Activated CD4-positive, alpha-beta T cell treated with anti-CD3 and anti-CD28 coated beads, Interleukin-2, amount 50 U/mL, for 4 hours (primary cell): ENCODE data around the gene TOMM70.
A peak's percentile ranks its signal among the peaks of the same experiment; 100 is the strongest.
"Not testable (repeated sequence)": the region's sequence is repeated elsewhere in the genome, so short reads cannot be mapped to it uniquely, and the experiment has no call there.

Experiments used
- DNase-seq, 2 experiments: peaks; one replicate each; pipeline ENCODE4 v3.0.0-alpha.2; 2020

TOMM70 gene

DNA sequence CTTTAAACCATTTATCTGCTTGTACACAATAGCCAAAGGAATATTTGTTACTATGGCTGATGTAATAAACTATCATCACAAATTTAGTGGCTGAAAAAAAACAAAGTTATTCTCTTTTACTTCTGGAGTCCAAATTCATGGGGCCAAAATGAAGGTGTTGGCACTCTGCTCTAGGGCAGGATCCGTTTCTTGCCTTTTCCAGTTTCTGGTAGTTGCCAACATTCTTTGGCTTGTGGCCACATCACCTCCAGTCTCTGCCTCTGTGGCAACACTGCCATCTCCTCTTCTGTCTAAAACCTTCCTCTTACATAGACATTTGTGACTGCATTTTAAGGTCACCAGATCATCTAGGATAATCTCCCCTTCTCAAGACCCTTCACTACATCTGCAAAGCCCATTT lies 39.0 kb downstream of the TOMM70 start:
- no peak for DNase-seq

DNA sequence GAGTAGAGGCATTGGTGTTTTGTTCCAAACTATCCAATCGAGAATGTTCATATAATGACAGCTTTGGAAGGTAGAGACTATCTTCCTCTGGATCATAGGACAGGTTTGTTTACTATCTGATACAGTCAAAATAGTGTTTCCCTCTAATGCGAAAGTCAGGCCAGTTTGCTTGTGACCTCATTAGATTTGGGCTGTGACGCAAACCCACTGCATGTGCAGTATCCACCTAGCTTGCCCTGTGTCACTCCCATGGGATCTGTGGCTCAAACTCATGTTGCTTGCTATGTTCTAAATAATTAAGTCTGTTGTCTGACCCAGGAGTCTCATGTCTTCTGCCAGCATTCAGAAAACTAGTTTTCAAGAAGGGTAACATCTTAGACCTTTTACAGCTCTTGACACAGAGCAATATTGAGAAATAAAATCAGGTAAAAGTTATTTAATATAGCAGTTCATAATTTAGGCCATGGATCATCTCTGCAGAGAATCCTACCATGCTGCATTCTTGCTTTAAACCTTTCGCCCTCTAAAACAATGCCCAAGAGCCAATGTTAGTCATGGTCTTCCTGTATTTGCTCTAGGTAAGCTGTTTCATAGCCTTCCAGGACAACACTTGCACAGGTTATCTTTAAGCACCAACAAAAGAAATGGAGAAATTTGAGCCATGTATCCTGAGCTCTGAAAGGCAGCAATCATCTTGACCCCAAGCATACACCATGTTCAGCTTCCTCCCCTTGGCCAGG lies 40.0 kb downstream of the TOMM70 start:
- DNase-seq = no peak

DNA sequence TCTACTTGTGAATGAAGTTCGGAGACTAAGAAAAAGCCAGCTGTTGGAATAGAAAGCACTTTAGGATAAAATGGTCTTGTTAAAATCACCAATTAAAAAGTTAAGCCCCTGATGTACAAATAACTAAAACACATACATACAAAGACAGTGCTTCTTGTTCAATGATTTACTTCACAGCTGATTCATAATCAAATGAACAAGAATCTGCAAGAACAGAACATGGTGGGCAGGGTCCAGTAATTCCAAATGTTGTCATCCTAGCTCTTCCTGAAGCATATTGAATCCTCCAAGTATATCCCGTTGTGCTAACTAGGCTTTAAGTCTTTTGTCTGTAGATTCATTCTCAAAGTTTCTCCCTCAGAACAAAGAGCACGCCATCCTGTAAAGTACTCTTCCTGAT lies 41.9 kb downstream of the TOMM70 start:
- no peak for DNase-seq

DNA sequence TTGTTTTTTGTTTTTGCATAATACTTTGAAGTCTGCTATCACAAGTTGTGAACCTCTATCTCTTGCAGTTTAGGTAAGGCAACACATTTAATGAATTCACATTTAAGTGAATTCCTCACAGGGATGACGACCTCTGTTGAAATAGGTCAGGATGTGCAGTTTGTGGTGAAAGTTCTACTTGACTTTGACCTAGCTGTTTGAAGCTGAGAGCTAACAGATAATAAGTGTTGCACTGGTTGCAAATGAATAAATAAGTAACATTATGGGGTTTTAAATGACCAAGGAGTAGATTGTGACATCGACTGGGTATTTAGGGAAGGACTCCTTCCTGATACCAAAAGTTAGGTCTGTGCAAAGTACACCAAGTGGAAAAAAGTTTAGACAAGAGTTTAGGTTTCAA lies 42.5 kb downstream of the TOMM70 start:
- DNase-seq = no peak

DNA sequence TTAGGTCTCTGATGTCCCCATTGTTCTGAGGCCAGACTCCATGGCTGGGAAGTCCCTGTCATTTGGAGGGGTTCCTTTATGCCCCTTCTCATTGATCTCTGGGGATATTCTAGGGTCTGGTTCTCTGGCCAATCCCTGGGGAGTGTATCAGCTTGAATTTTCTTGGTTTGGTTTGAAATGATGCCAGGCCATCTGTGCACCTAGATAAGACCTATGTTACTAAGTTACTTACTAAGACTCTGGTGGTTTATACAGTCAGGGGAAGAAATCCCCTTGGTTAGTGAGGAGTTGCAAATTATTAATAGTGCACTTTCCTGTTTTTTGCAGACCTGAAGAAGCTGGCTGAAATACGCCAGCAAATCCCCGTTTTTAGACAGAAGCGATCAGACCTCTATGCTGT lies 46.0 kb downstream of the TOMM70 start:
- DNase-seq = no peak

DNA sequence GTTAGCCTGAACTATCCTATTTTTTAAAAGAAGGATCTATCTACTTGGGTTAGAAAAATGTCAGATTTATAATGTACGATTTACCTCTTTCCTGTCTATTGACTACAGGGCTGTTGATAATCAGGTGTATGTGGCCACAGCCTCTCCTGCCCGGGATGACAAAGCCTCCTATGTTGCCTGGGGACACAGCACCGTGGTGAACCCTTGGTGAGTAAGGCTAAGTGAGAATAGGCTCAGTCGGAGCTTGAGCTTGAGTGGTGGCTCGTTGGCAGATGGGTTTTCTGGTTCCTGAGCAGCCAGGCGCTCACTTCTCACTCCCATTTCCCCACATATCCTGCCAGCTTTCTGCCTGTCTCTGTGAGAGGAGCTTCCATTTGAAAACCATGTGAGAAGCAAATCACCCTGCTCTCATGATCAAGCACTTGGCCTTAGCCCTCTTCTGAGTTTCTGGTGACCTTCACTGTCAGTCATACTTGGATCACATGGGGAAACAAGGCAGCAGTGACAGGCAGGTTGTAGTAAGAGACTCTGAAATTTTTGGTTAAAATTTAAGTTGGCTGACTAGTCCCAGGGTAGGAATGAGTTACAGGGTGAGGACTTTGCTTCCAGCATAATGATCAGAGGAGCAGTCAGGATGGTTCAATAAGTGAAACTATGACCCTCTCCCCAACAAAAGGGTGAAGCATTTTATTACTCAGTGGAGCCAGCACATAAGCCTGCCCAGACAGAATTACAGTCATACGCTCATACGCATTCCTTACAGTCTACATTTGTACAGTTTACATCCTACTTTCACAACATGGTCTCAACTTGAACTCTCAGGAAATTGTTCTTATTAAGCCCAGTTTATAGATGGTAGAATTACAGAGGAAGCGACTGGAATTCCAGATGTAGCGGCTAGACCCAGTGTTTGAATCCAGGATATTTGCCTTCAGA lies 48.3 kb downstream of the TOMM70 start:
- DNase-seq = no peak

DNA sequence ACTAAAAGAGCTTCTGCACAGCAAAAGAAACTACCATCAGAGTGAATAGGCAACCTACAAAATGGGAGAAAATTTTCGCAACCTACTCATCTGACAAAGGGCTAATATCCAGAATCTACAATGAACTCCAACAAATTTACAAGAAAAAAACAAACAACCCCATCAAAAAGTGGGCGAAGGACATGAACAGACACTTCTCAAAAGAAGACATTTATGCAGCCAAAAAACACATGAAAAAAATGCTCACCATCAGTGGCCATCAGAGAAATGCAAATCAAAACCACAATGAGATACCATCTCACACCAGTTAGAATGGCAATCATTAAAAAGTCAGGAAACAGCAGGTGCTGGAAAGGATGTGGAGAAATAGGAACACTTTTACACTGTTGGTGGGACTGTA lies 49.1 kb downstream of the TOMM70 start:
- not testable (repeated sequence) for DNase-seq

DNA sequence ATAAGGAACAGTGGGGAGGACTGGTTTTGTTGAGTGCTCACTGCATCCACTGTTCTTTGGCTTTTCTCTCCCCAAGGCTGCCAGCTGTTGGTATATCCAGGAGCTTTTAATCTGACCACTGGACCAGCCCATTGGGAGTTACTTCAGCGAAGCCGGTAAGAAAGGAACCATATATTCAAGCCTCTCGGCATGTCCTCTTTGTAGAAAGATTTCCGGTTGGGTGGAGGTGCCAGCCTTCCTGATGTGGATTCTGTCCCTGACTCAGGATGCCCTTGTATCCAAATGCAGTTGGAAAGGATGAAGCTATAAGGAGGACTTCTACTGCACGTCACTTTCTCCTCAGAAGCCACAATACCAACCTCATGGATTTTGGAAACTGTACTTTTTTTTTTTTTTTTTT lies 52.2 kb downstream of the TOMM70 start:
- no peak for DNase-seq

DNA sequence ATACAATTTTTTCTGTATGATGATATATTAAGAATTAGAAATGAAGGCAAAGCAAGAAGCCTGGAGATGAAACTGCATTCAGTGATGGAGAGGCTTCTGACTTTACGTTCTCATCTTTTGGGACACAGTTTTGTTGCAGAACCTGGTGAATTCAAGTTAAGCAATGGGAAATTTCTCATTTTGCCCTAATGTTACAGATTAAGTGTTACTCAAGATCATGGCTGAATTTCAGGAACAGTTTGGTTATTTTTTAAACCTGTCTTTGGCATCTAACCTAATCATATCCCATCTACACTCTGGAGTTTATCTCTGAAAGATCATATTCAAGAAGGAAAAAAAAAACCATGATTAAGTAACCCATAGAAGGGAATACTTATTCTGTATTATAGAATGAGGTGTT lies 60.4 kb downstream of the TOMM70 start:
- no peak for DNase-seq

DNA sequence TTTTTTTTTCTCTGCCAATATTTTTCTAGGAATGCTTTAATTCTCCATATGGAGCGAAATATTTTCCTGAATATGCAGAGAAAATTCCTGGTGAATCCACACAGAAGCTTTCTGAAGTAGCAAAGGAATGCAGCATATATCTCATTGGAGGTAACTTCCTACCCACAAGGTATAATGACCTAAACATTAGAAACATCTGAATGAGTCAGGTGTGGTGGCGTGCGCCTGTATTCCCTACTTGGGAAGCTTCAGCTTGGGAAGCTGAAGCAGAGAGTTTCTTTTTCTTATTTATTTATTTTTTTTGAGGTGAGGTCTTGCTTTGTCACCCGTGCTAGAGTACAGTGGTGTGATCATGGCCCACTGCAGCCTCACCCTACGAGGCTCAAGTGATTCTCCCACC lies 61.1 kb downstream of the TOMM70 start:
- no peak for DNase-seq

DNA sequence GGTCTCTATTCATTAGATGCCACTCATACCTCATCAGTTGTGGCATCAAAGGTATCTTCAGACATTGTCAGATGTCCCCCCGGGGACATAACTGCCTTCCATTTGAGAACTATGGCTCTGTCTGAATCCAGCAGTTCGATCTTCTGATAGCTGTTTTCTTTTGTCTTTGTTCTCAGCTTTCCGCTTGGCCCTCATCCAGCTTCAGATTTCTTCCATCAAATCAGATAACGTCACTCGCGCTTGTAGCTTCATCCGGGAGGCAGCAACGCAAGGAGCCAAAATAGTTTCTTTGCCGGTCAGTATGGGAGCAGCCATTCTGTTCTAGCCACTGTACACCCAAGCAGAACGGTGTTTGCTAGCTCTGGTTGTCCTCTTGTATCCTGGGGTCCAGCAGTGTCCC lies 62.0 kb downstream of the TOMM70 start:
- DNase-seq = no peak

DNA sequence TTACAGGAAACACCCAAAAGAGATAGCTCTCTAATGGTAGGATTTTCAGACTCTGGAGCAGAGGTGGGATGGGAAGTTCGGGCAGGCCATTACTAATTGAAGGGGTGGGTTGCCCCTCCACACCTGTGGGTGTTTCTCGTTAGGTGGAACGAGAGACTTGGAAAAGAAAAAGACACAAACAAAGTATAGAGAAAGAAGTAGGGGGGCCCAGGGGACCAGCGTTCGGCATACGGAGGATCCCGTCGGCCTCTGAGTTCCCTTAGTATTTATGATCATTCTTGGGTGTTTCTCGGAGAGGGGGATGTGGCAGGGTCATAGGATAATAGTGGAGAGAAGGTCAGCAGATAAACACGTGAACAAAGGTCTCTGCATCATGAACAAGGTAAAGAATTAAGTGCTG lies 64.7 kb downstream of the TOMM70 start:
- not testable (repeated sequence) for DNase-seq

DNA sequence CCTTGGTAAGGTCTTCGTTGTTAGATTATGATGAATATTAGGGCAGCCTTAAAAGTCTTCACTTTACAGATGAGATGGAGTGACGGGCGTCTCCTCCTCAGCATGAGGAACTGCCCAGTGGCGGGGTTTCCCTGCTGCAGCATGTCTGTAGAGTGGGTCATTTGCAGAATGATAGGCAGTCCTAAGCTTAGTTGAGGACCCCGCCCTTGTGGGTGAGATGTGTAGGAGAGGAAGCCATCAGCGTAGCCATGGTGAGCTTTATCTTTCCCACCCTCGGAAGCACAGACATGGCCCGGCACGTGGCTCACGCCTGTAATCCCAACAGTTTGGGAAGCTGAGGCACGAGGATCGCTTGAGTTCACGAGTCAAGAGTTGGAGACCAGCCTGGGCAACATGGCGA lies 65.5 kb downstream of the TOMM70 start:
- DNase-seq = no peak

DNA sequence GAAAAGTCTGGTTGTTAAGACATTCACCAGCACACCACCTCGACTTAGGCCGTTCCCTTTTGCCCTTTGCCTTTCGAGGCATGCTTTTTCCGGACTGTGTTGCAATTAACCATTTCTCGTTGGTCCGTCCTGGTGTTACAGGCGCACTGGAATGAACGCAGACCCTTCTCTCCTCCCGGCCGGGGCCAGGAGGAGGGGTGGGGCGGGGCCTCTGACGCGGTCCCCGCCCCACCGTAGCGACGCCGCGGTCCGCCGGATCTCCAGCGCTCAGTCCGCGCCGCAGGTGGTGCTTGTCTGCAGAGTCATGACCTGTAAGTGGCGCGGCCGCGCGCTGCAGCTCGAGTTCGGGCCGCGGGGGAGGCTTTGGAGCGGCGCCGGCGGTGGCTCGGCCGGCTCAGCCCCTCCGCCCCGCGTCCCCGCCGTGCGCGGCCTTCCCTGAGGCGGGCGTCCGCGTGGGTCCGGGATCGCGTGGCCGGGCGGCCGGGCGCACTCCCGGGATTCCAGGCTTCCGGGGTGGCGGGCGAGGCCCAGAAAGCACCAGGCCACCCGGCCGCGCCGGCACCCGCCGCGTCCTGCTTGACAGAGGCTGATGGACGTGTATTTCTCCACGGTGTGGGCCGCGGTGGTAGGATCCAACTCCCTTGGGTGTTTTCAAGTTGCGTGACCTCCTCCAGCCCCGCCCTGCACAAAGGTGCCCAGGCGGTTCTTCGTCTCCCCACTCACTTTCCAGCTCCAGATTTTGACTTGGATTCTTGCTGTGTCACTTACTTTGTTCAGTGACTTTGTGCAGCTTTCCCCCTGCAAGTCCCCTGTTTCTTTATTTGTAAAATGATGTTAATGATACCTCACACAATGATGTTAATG lies 66.2 kb downstream of the TOMM70 start, which contains the start of gene NIT2:
Gene NIT2 (plus strand): TSS at position 270 of the 864 bp plus-strand sequence. CDS start 35 bp downstream, at position 305.
- DNase-seq = peak; percentile 68

DNA sequence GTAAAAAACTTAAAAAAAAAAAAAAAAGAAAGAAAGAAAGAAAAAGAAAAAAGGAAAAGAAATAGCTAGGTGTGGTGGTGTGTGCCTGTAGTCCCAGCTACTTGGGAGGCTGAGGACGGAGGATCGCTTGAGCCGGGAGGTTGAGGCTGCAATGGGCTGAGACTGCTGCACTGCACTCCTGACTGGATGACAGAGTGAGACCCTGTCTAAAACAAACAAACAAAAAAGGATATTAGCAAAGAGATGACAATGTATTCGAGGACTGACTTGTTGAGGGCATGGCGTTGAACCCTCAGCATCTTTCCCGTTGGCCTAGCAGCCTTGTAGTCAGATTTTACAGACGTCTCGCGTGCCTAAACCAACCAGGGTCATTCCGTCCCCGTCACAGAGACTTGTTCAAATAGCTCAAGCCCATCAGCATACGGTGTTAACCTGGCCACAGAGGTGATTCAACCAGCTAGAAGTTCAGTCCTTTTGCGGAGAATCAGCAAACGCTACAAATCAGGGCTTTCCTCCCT lies 66.9 kb downstream of the TOMM70 start:
- DNase-seq = peak in 1 of 2 experiments; percentile 4

DNA sequence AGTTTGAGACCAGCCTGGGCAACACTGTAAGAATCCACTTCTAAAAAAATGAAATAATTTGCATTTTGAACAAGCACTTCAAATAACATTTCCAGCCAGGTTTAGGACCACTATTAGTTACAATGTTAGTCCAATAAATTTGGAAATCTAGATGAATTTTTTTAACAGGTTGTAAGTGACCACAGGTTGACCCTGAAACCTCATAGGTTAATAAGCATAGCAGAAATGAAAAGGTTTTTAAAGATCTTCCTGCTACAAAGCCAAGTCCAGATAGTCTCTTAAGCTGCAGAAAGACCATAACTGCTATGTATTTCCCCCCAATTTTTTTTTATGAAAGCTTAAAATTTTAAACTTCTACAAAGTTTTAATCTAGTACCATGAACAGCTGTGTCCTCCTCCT lies 67.8 kb downstream of the TOMM70 start:
- no peak for DNase-seq

DNA sequence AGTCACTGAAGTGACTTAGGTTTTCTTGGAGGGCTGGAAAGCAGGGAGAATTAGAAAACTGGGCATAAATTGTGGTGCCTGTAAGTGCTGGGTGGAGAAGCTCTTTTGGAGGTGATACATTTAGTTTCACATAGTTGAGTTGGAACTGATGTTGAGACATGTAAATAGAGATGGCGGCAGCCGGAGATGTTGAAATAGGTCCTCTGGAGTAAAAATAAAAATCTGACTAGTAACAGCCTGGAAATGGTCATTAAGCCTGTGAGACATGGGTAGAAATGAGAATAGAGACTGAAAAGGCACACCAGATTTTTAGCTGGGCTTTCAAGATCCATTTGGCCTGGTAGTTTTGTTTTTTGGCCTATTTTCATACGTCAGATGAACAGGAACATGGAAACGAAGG lies 69.2 kb downstream of the TOMM70 start:
- no peak for DNase-seq

DNA sequence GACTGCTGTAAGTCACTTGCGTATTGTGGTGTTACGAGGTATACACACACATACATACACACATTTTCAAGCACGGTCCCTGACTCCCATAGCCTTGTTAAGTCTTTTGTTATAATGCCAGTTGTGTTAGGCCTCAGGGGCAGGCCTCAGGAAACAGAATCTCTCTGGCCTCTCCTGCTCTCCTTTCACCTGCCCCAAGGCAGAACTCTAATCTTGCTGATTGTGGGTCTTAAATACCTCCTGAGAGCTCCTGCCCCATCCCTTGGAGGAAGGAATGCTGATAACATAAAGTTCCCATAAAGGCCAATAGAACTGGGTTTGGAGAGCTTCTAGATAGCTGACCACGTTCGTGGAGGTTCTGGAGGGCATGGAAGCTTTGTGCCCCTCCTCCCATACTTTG lies 70.2 kb downstream of the TOMM70 start:
- DNase-seq = no peak

DNA sequence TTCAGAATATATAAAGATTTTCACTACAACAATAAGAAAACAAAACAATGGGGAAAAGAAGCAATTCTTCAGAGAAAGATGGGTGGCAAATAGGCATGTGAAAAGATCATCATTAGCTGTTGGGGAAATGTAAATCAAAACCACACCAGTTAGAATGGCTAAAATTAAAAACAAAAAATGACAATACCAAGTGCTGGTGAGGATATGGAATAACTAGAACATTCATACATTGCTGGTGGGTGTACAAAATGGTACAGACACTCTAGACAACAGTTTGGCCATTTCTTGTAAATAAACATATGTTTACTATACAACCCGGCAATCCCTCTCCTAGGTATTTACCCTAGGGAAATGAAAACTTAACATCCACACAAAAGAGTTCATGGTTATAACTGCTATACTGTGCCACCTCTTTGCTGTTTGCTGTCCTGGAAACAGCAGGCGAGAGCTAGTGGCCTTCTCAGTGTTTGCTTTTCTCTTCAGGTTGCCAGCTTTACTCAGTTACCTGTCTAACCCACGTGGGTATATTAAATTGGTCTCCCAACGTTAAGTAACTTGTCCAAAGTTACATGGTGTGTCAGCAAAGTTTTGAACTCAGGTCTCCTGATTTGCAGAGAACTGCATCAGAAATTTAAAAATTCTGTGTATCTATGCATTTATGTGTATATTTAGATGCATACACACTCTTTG lies 70.9 kb downstream of the TOMM70 start:
- DNase-seq = no peak

DNA sequence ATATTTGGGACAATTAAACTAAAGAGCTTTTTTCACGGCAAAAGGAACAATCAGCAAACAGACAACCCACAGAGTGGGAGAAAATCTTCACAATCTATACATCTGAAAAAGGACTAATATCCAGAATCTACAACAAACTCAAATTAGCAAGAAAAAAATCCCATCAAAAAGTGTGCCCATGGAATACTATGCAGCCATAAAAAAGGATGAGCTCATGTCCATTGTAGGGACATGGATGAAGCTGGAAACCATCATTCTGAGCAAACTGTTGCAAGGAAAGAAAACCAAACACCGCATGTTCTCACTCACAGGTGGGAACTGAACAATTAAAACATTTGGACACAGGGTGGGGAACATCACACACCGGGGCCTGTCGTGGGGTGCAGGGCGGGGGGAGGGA lies 73.5 kb downstream of the TOMM70 start:
- not testable (repeated sequence) for DNase-seq

DNA sequence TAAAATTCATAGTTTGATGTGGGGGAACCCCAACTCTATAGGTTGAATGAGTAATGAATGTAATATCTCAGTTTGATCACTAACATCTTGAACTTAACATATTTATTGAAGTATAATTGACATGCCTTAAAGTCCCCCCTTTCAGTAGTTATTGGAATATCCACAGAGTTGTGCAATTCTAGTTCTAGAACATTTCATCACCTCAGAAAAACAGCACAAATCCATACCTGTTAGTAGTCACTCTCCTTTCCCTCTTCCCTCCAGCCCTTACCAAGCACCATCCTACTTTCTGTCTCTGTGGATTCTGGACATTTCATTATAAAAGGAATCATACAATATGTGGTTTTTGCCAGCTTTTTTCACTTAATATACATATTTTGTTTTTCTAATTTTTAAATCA lies 75.1 kb downstream of the TOMM70 start:
- no peak for DNase-seq

DNA sequence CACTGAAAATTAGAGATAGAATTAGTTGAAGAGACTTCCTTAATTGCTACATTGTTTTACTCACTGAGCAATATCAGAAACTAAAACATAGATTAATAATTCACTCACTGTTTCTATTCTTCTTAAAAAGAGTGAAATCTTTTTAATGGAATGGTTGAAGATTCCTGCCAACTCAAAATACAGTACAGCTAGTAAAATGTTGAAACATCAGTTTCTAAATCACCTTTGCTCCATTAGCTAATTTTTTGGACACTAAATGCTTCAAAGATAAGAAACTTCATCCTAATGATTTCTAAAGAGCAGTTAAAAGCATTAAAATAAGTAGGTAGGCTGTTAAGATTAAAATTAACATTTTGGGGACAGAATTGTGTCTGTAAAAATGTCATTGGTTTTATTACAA lies 76.8 kb downstream of the TOMM70 start:
- no peak for DNase-seq
